CD4-positive, alpha-beta T cell treated with Interferon alpha-2 for 1 hour (primary cell): ENCODE results near the gene PDCD7.
A peak's percentile ranks its signal among the peaks of the same experiment; 100 is the strongest.
"Not testable (repeated sequence)": the region's sequence is repeated elsewhere in the genome, so short reads cannot be mapped to it uniquely, and the experiment has no call there.

ENCODE experiments used
- DNase-seq, 2 donors: peaks; one replicate each; pipeline ENCODE4 v3.0.0-alpha.2; 2020 to 2022

PDCD7 gene

GRCh38 chr15:65088643-65089021, 45.0 kb downstream of the PDCD7 start:
- no peak for DNase-seq

- DNase-seq, result no peak
These were observed 45.5 kb downstream of the PDCD7 start for GRCh38 chr15:65087873-65088642.

GRCh38 chr15:65087411-65087810, 46.2 kb downstream of the PDCD7 start:
- no peak for DNase-seq

GRCh38 chr15:65086680-65087111, 46.9 kb downstream of the PDCD7 start:
- DNase-seq, result no peak

- peak in 1 of 2 donors; percentile 7 for DNase-seq
These were observed 47.5 kb downstream of the PDCD7 start for GRCh38 chr15:65085990-65086679.

- DNase-seq, result no peak
These were observed 48.3 kb downstream of the PDCD7 start for GRCh38 chr15:65085207-65085753.

- no peak for DNase-seq
These were observed 49.0 kb downstream of the PDCD7 start for GRCh38 chr15:65084500-65085206.

- no peak for DNase-seq
These were observed 50.3 kb downstream of the PDCD7 start for GRCh38 chr15:65083262-65083701.

GRCh38 chr15:65082303-65082953, 51.2 kb downstream of the PDCD7 start:
- DNase-seq, result peak in 1 of 2 donors; percentile 8

GRCh38 chr15:65081758-65082157, 51.9 kb downstream of the PDCD7 start:
- DNase-seq, result no peak

- DNase-seq, result no peak
These were observed 52.3 kb downstream of the PDCD7 start for GRCh38 chr15:65081270-65081669.

- no peak for DNase-seq
These were observed 54.0 kb downstream of the PDCD7 start for GRCh38 chr15:65079580-65079979.

GRCh38 chr15:65077981-65078352, 55.6 kb downstream of the PDCD7 start:
- peak; percentile 18 to 37 for DNase-seq

GRCh38 chr15:65077291-65077980, 56.2 kb downstream of the PDCD7 start:
- DNase-seq, result no peak

GRCh38 chr15:65076486-65077290, 56.9 kb downstream of the PDCD7 start, which contains the start of gene KBTBD13:
Gene KBTBD13 (plus strand): TSS chr15:65076746. CDS start chr15:65076816, 70 bp downstream.
- no peak for DNase-seq

GRCh38 chr15:65075607-65076395, 57.8 kb downstream of the PDCD7 start:
- DNase-seq, result not testable (repeated sequence)

GRCh38 chr15:65074946-65075345, 58.7 kb downstream of the PDCD7 start:
- DNase-seq, result not testable (repeated sequence)

GRCh38 chr15:65072617-65073016, 61.0 kb downstream of the PDCD7 start:
- DNase-seq, result no peak

GRCh38 chr15:65072027-65072426, 61.6 kb downstream of the PDCD7 start:
- DNase-seq, result no peak

- no peak for DNase-seq
These were observed 62.2 kb downstream of the PDCD7 start for GRCh38 chr15:65071381-65071811.
